Tibial nerve (tissue), 4 donors: ENCODE results near the gene OGFOD3.

Source experiments
- EP300 ChIP-seq, 2 donors: sonication (generic); formaldehyde crosslinking; IDR thresholded peaks; one replicate each; pipeline ENCODE4 v1.6.1; 2017; ENCODE audit warnings: antibody characterized with exemption in 2 of 2, mild to moderate bottlenecking in 1 of 2
- POLR2A ChIP-seq, 2 donors: fragments of 450-650 bp; IDR thresholded peaks; one replicate each; pipeline ENCODE4 v1.6.1; 2017; ENCODE audit warnings: antibody characterized with exemption in 2 of 2, mild to moderate bottlenecking in 2 of 2, moderate library complexity in 2 of 2
- TF ChIP-seq, protein P1 (sequence below), 5 experiments: fragments of 200-600 bp in 3 of 5; fragments of 450-650 bp in 2 of 5; sonication (generic) in 3 of 5; IDR thresholded peaks; one replicate each; pipeline ENCODE4 v1.5.1; 2016 to 2019; ENCODE audit warnings: antibody characterized with exemption in 5 of 5, mild to moderate bottlenecking in 3 of 5, moderate library complexity in 2 of 5

GRCh38 chr17:82375359-82376041 is 42.9 kb downstream of the OGFOD3 start:
- TF ChIP-seq, protein P1, sequence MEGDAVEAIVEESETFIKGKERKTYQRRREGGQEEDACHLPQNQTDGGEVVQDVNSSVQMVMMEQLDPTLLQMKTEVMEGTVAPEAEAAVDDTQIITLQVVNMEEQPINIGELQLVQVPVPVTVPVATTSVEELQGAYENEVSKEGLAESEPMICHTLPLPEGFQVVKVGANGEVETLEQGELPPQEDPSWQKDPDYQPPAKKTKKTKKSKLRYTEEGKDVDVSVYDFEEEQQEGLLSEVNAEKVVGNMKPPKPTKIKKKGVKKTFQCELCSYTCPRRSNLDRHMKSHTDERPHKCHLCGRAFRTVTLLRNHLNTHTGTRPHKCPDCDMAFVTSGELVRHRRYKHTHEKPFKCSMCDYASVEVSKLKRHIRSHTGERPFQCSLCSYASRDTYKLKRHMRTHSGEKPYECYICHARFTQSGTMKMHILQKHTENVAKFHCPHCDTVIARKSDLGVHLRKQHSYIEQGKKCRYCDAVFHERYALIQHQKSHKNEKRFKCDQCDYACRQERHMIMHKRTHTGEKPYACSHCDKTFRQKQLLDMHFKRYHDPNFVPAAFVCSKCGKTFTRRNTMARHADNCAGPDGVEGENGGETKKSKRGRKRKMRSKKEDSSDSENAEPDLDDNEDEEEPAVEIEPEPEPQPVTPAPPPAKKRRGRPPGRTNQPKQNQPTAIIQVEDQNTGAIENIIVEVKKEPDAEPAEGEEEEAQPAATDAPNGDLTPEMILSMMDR (IDR thresholded peaks at IDR 0.05) = no peak
- no peak for TF ChIP-seq POLR2A (IDR thresholded peaks at IDR 0.05)
- TF ChIP-seq EP300 (IDR thresholded peaks at IDR 0.05) = no peak
